ENCODE measurements around the gene PLCG2.
"Not testable (repeated sequence)": the region's sequence is repeated elsewhere in the genome, so short reads cannot be mapped to it uniquely, and the experiment has no call there.

Gene PLCG2

DNA sequence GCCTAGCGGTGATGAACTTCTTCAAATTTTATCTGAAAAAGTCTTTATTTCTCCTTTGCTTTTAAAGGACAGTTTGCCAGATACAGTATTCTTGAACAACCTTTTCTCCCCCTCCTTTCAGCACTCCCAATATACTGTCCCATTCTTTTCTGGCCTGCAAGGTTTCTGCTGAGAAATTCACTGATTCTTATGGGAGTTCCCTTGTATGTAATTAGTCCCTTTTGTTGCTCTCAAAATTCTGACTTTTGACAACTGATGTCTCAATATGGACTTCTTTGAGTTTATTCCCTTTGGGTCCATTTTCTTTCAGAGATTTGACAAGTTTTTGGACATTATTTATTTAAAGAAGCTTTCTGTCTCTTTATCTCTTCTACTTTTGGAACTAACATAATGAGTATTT, 192.8 kb downstream of the PLCG2 start:
- Histone ChIP-seq H3K9me3 (ENCODE audit: low read depth, low read length) (no peaks in the 10 kb centered on the region), H3K36me3 (ENCODE audit: insufficient read depth, low read length) (no peaks in the 10 kb centered on the region), H3K27ac (no peak overlapping the region), H3K4me3 (no peak overlapping the region), H3K9ac (ENCODE audit: insufficient read length) (no peak overlapping the region)
- no peak for DNase-seq (ENCODE audit: low read depth, low spot score)
- TF ChIP-seq EZH2 (IDR thresholded peaks at IDR 0.05) = no peak

DNA sequence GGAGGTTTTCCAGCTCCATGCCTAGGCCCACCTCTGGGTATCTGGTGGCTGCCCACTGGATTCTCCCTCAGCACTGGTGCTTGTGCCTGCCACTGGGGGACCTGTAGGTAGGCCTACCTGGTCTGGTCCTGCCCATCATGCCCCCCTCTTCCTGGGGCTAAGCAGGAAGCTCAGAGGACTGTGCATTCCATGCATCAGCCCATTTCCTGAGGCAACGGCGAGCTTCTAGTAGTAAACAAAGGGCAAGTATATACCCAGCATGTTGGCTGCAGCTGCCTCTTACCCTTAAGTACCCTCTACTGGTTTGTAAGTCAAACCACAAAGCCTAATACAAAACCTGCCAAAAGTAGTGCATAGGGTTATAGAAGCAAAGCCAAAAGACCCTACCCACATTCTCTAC, 194.6 kb downstream of the PLCG2 start:
- Histone ChIP-seq H3K9me3 (ENCODE audit: low read depth, low read length) (no peaks in the 10 kb centered on the region), H3K36me3 (ENCODE audit: insufficient read depth, low read length) (no peaks in the 10 kb centered on the region), H3K27ac (no peak overlapping the region), H3K9ac (ENCODE audit: insufficient read length) (no peak overlapping the region), H3K4me3 (no peak overlapping the region)
- no peak for TF ChIP-seq FOXP2 (optimal IDR thresholded peaks at IDR 0.05; ENCODE audit: control extremely low read depth, extremely low read length, insufficient read depth)
- TF ChIP-seq POLR2AphosphoS5 (IDR thresholded peaks at IDR 0.05; ENCODE audit: borderline replicate concordance, low read depth, low read length) = no peak
- no peak for TF ChIP-seq EZH2 (IDR thresholded peaks at IDR 0.05)
- DNase-seq (ENCODE audit: low read depth, low spot score) = no peak

DNA sequence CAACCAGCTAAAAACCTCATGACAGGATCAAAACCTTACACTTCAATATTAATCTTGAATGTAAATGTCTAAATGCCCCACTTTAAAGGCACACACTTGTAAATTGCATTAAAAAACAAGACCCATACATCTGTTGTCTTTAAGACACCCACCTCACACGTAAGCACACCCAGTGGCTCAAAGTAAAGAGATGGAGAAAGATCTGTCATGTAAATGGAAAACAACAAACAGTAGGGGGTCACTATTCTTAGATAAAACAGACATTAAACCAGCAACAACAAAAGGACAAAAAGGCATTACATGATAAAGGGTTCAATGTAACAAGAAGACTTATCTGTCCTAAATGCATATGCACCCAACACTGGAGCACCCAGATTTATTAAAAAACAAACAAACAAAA, 196.5 kb downstream of the PLCG2 start:
- Histone ChIP-seq H3K27ac (no peak overlapping the region), H3K9me3 (ENCODE audit: low read depth, low read length) (no peaks in the 10 kb centered on the region), H3K4me3 (no peak overlapping the region), H3K9ac (ENCODE audit: insufficient read length) (no peak overlapping the region), H3K36me3 (ENCODE audit: insufficient read depth, low read length) (no peaks in the 10 kb centered on the region)
- DNase-seq (ENCODE audit: low read depth, low spot score) = no peak
- TF ChIP-seq EZH2 (IDR thresholded peaks at IDR 0.05) = no peak
- TF ChIP-seq FOXP2 (optimal IDR thresholded peaks at IDR 0.05; ENCODE audit: control extremely low read depth, extremely low read length, insufficient read depth) = no peak

GRCh38 chr16:81977335-81977942, 198.3 kb downstream of the PLCG2 start:
- H3K27ac ChIP-seq; H3K36me3 ChIP-seq (ENCODE audit: insufficient read depth, low read length); H3K9me3 ChIP-seq (ENCODE audit: low read depth, low read length); DNase-seq (ENCODE audit: low read depth, low spot score); H3K9ac ChIP-seq (ENCODE audit: insufficient read length); H3K4me3 ChIP-seq: not testable (repeated sequence)

GRCh38 chr16:81987121-81987520, 208.0 kb downstream of the PLCG2 start:
- Histone ChIP-seq H3K27ac (no peak overlapping the region), H3K9ac (ENCODE audit: insufficient read length) (no peak overlapping the region), H3K36me3 (ENCODE audit: insufficient read depth, low read length) (no peaks in the 10 kb centered on the region), H3K4me3 (no peak overlapping the region), H3K9me3 (ENCODE audit: low read depth, low read length) (no peaks in the 10 kb centered on the region)
- TF ChIP-seq EZH2 (IDR thresholded peaks at IDR 0.05) (no peak), POLR2AphosphoS5 (IDR thresholded peaks at IDR 0.05; ENCODE audit: borderline replicate concordance, low read depth, low read length) (no peak), FOXP2 (optimal IDR thresholded peaks at IDR 0.05; ENCODE audit: control extremely low read depth, extremely low read length, insufficient read depth) (no peak)
- DNase-seq (ENCODE audit: low read depth, low spot score) = no peak

- H3K9me3 ChIP-seq (ENCODE audit: low read depth, low read length) = no peaks in the 10 kb centered on the region
- DNase-seq (ENCODE audit: low read depth, low spot score) = no peak
- H3K36me3 ChIP-seq (ENCODE audit: insufficient read depth, low read length) = no peaks in the 10 kb centered on the region
- H3K4me3 ChIP-seq = no peak overlapping the region
- TF ChIP-seq POLR2AphosphoS5 (IDR thresholded peaks at IDR 0.05; ENCODE audit: borderline replicate concordance, low read depth, low read length) (no peak), FOXP2 (optimal IDR thresholded peaks at IDR 0.05; ENCODE audit: control extremely low read depth, extremely low read length, insufficient read depth) (no peak), EZH2 (IDR thresholded peaks at IDR 0.05) (no peak)
- H3K9ac ChIP-seq (ENCODE audit: insufficient read length) = no peak overlapping the region
- H3K27ac ChIP-seq = no peak overlapping the region
These were observed 208.6 kb downstream of the PLCG2 start for GRCh38 chr16:81987706-81988105.

DNA sequence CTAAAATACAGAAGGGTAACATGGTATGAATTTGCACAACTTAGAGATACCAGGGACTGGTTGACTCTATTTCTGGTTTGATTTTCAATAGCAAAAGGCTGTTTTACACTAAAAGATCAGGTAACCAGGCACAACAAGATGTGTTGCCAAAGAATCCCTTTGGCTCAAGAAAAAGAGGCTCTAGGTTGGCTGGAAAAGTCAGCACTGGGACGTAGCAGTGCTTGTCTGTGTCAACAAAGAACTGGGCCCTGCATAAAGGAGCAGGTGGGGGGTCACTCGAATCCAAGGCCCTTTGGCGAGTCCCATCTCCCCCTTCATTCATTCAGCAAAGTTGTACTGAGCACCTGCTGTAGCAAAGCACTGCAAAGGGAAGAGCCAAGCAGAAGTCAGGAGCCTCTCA, 213.8 kb downstream of the PLCG2 start:
- no peaks in the 10 kb centered on the region for H3K36me3 ChIP-seq (ENCODE audit: insufficient read depth, low read length)
- no peak overlapping the region for H3K9ac ChIP-seq (ENCODE audit: insufficient read length)
- H3K27ac ChIP-seq = no peak overlapping the region
- DNase-seq (ENCODE audit: low read depth, low spot score) = no peak
- TF ChIP-seq FOXP2 (optimal IDR thresholded peaks at IDR 0.05; ENCODE audit: control extremely low read depth, extremely low read length, insufficient read depth) = no peak
- H3K9me3 ChIP-seq (ENCODE audit: low read depth, low read length) = no peaks in the 10 kb centered on the region
- no peak overlapping the region for H3K4me3 ChIP-seq

DNA sequence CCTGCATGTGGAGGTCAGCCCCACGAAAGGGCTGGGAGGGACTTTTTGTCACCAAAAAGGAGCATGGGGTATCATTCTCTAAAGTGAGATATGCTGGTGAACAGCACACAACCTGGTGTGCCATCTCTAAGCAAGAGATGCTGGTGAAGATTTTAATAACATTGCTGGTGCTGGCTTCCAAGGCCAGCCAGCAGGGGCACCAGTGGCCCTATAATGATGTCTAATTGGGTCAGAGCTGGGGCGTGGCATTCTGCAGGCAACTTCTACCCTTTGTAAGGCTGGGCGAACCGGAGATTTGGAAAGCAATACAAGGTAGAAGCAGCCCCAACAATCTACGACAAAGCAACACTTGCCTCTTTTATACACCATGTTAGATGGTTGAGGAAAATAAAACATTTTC, 215.4 kb downstream of the PLCG2 start:
- Histone ChIP-seq H3K36me3 (ENCODE audit: insufficient read depth, low read length) (no peaks in the 10 kb centered on the region), H3K9ac (ENCODE audit: insufficient read length) (no peak overlapping the region), H3K9me3 (ENCODE audit: low read depth, low read length) (no peaks in the 10 kb centered on the region), H3K27ac (no peak overlapping the region), H3K4me3 (no peak overlapping the region)
- TF ChIP-seq EZH2 (IDR thresholded peaks at IDR 0.05) = no peak
- no peak for TF ChIP-seq FOXP2 (optimal IDR thresholded peaks at IDR 0.05; ENCODE audit: control extremely low read depth, extremely low read length, insufficient read depth)
- no peak for TF ChIP-seq POLR2AphosphoS5 (IDR thresholded peaks at IDR 0.05; ENCODE audit: borderline replicate concordance, low read depth, low read length)
- no peak for DNase-seq (ENCODE audit: low read depth, low spot score)

GRCh38 chr16:81995651-81996050, 216.6 kb downstream of the PLCG2 start:
- no peak overlapping the region for H3K9ac ChIP-seq (ENCODE audit: insufficient read length)
- no peak overlapping the region for H3K4me3 ChIP-seq
- no peak overlapping the region for H3K27ac ChIP-seq
- TF ChIP-seq EZH2 (IDR thresholded peaks at IDR 0.05) = no peak
- no peaks in the 10 kb centered on the region for H3K9me3 ChIP-seq (ENCODE audit: low read depth, low read length)
- no peaks in the 10 kb centered on the region for H3K36me3 ChIP-seq (ENCODE audit: insufficient read depth, low read length)
- DNase-seq (ENCODE audit: low read depth, low spot score) = no peak

All from SK-N-MC (cell line).